ENCODE results near the gene RFLNA. TPM values are rescaled to one million over a fixed set of nuclear protein-coding genes. Genes with fewer than 3 reads are reported as not detected.

RFLNA gene
- total and polyA plus RNA-seq, 5 donors from 2014 or later, result not detected

DNA sequence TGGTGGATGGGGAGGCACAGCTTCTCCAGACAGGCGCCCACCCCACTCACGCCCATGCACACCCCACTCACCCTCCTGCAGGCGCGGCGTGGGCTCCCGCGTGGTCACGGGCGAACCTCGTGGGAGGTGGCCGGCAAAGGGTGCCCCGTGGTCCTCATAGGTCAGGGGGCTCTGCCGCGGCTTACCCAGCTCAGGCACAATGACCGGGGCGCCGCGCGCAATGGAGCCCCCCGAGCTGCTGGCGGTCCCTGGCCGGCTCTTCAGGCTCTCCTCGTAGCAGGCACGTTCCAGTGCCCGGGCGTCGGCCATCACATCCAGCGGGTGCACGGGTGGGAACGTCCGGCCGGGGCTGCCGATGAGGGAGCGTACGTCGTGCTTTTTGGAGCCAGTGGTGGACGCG, 49.6 kb downstream of the RFLNA start:
- Mint-ChIP-seq H3K4me3 (no peak overlapping the region), H3K27me3 (no peaks in the 10 kb centered on the region), H3K4me1 (peaks cover 0 to 2% (median 0%) of the 10 kb centered on the region in 4 donors), H3K36me3 (peaks cover 30% of the 10 kb centered on the region), H3K27ac (no peak overlapping the region), H3K9me3 (no peaks in the 10 kb centered on the region)
- Histone ChIP-seq H3K27ac (ENCODE audit: insufficient read depth, low read length, poor library complexity, severe bottlenecking) (no peak overlapping the region), H3K4me3 (ENCODE audit: low read depth, low read length) (no peak overlapping the region), H3K36me3 (ENCODE audit: control insufficient read depth, insufficient read depth, low read length) (peaks cover 66% of the 10 kb centered on the region), H3K9me3 (ENCODE audit: control insufficient read depth in 2 of 2, low read length in 2 of 2) (no peaks in the 10 kb centered on the region), H3K4me1 (ENCODE audit: control insufficient read depth, insufficient read depth, low read length, poor library complexity, severe bottlenecking) (no peaks in the 10 kb centered on the region), H3K27me3 (ENCODE audit: control insufficient read depth, insufficient read depth, low read length) (no peaks in the 10 kb centered on the region)
- DNase-seq (no peak), ATAC-seq (ENCODE audit: low read depth in 2 of 2) (no peak)

- H3K27me3 ChIP-seq (ENCODE audit: control insufficient read depth, insufficient read depth, low read length), result no peaks in the 10 kb centered on the region
- H3K27ac ChIP-seq (ENCODE audit: insufficient read depth, low read length, poor library complexity, severe bottlenecking), result no peak overlapping the region
- Mint-ChIP-seq H3K9me3 (no peaks in the 10 kb centered on the region), H3K4me3 (no peak overlapping the region), H3K27ac (no peak overlapping the region), H3K27me3 (no peaks in the 10 kb centered on the region), H3K36me3 (peaks cover 34% of the 10 kb centered on the region), H3K4me1 (peaks cover 0 to 2% (median 0%) of the 10 kb centered on the region in 4 donors)
- DNase-seq, result no peak
- H3K4me3 ChIP-seq (ENCODE audit: low read depth, low read length), result no peak overlapping the region
- ATAC-seq (ENCODE audit: low read depth in 2 of 2), result no peak
- no peaks in the 10 kb centered on the region for H3K4me1 ChIP-seq (ENCODE audit: control insufficient read depth, insufficient read depth, low read length, poor library complexity, severe bottlenecking)
- peaks cover 73% of the 10 kb centered on the region for H3K36me3 ChIP-seq (ENCODE audit: control insufficient read depth, insufficient read depth, low read length)
- no peaks in the 10 kb centered on the region for H3K9me3 ChIP-seq (ENCODE audit: control insufficient read depth in 2 of 2, low read length in 2 of 2)
Observed at GRCh38 chr12:124345795-124346194, 50.9 kb downstream of the RFLNA start.

GRCh38 chr12:124346425-124347168, 51.7 kb downstream of the RFLNA start:
- DNase-seq (no peak), ATAC-seq (ENCODE audit: low read depth in 2 of 2) (no peak)
- Mint-ChIP-seq H3K36me3 (peaks cover 33% of the 10 kb centered on the region), H3K9me3 (no peaks in the 10 kb centered on the region), H3K4me3 (no peak overlapping the region), H3K4me1 (peaks cover 0 to 2% (median 0%) of the 10 kb centered on the region in 4 donors), H3K27me3 (no peaks in the 10 kb centered on the region), H3K27ac (no peak overlapping the region)
- H3K27ac ChIP-seq (ENCODE audit: insufficient read depth, low read length, poor library complexity, severe bottlenecking), result no peak overlapping the region
- peaks cover 73% of the 10 kb centered on the region for H3K36me3 ChIP-seq (ENCODE audit: control insufficient read depth, insufficient read depth, low read length)
- no peaks in the 10 kb centered on the region for H3K9me3 ChIP-seq (ENCODE audit: control insufficient read depth in 2 of 2, low read length in 2 of 2)
- no peaks in the 10 kb centered on the region for H3K27me3 ChIP-seq (ENCODE audit: control insufficient read depth, insufficient read depth, low read length)
- H3K4me1 ChIP-seq (ENCODE audit: control insufficient read depth, insufficient read depth, low read length, poor library complexity, severe bottlenecking), result no peaks in the 10 kb centered on the region
- no peak overlapping the region for H3K4me3 ChIP-seq (ENCODE audit: low read depth, low read length)

GRCh38 chr12:124347335-124347734, 52.4 kb downstream of the RFLNA start:
- H3K36me3 ChIP-seq (ENCODE audit: control insufficient read depth, insufficient read depth, low read length), result peaks cover 71% of the 10 kb centered on the region

GRCh38 chr12:124347805-124348658, 53.1 kb downstream of the RFLNA start:
- no peak overlapping the region for H3K27ac ChIP-seq (ENCODE audit: insufficient read depth, low read length, poor library complexity, severe bottlenecking)
- no peaks in the 10 kb centered on the region for H3K9me3 ChIP-seq (ENCODE audit: control insufficient read depth in 2 of 2, low read length in 2 of 2)
- H3K4me3 Mint-ChIP-seq, result no peak overlapping the region
- no peaks in the 10 kb centered on the region for H3K9me3 Mint-ChIP-seq
- peaks cover 32% of the 10 kb centered on the region for H3K36me3 Mint-ChIP-seq
- peak in 1 of 3 donors; percentile 22 for DNase-seq
- no peaks in the 10 kb centered on the region for H3K27me3 ChIP-seq (ENCODE audit: control insufficient read depth, insufficient read depth, low read length)
- no peak overlapping the region for H3K27ac Mint-ChIP-seq
- H3K36me3 ChIP-seq (ENCODE audit: control insufficient read depth, insufficient read depth, low read length), result peaks cover 72% of the 10 kb centered on the region
- H3K27me3 Mint-ChIP-seq, result no peaks in the 10 kb centered on the region
- peaks cover 0 to 2% (median 0%) of the 10 kb centered on the region in 4 donors for H3K4me1 Mint-ChIP-seq
- ATAC-seq (ENCODE audit: low read depth in 2 of 2), result no peak
- no peaks in the 10 kb centered on the region for H3K4me1 ChIP-seq (ENCODE audit: control insufficient read depth, insufficient read depth, low read length, poor library complexity, severe bottlenecking)
- H3K4me3 ChIP-seq (ENCODE audit: low read depth, low read length), result no peak overlapping the region

More at GRCh38 chr12:124347335-124347734, 52.4 kb downstream of the RFLNA start:
- ATAC-seq (ENCODE audit: low read depth in 2 of 2) (no peak), DNase-seq (no peak)
- H3K4me3 Mint-ChIP-seq, result no peak overlapping the region
- H3K27ac ChIP-seq (ENCODE audit: insufficient read depth, low read length, poor library complexity, severe bottlenecking), result no peak overlapping the region
- H3K27me3 Mint-ChIP-seq, result no peaks in the 10 kb centered on the region
- no peaks in the 10 kb centered on the region for H3K4me1 ChIP-seq (ENCODE audit: control insufficient read depth, insufficient read depth, low read length, poor library complexity, severe bottlenecking)
- H3K27ac Mint-ChIP-seq, result no peak overlapping the region
- no peaks in the 10 kb centered on the region for H3K27me3 ChIP-seq (ENCODE audit: control insufficient read depth, insufficient read depth, low read length)
- peaks cover 0 to 2% (median 0%) of the 10 kb centered on the region in 4 donors for H3K4me1 Mint-ChIP-seq
- H3K4me3 ChIP-seq (ENCODE audit: low read depth, low read length), result no peak overlapping the region
- peaks cover 33% of the 10 kb centered on the region for H3K36me3 Mint-ChIP-seq
- H3K9me3 ChIP-seq (ENCODE audit: control insufficient read depth in 2 of 2, low read length in 2 of 2), result no peaks in the 10 kb centered on the region
- no peaks in the 10 kb centered on the region for H3K9me3 Mint-ChIP-seq

DNA sequence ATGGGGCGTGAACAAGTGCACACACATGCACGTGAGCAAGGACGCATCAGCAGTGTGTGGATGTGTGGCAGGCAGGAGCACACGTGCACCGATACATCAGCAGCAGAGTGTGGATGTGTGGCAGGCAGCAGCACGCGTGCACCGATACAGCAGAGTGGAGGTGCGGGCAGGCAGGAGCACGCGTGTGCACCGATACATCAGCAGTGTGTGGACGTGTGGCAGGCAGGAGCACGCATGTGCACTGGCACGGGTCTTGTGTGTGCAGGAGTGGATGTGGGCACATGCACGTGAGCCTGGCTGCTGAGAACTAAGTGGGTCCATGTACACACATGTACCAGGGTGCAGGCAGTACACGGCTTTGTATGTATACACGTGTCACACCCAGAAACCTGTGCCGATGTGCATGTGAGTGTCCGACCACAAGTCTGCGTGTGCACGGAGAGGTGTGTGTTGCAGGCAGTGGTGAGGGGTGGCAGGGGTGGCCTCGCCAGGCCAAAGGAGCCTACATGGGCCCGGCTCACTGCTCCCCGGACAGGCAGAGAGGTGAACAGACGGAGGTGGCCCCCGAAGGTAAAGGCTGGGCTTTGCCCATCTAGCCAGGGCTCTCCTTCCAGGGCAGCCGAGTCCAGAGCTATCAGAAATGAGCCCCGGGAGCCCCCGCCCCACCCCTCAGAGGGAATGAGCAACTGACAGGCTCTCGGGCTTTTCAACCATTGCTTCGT, 53.9 kb downstream of the RFLNA start:
- Mint-ChIP-seq H3K4me3 (no peak overlapping the region), H3K27me3 (no peaks in the 10 kb centered on the region)

DNA sequence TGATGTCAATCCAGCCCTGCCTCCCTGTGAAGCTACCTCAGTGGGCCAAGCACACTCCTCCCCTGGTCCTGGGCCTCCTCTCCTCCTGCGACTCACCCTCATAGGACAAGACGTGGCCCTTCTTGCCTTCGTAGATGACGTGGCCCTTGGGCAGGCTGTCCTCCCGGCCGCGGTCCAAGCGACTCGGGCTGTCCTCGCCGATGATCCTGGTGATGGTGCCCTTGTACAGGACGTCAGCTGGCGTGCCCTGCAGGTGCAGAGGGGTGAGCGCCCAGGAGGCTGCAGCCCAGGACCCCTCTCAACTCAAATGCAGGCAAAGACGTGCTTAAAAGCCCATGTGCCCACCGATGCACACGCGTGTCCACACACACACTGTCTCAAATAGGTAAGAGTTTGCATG, 55.6 kb downstream of the RFLNA start:
- H3K9me3 ChIP-seq (ENCODE audit: control insufficient read depth in 2 of 2, low read length in 2 of 2), result no peaks in the 10 kb centered on the region
- H3K4me3 ChIP-seq (ENCODE audit: low read depth, low read length), result no peak overlapping the region
- no peaks in the 10 kb centered on the region for H3K27me3 ChIP-seq (ENCODE audit: control insufficient read depth, insufficient read depth, low read length)
- Mint-ChIP-seq H3K4me1 (no peaks in the 10 kb centered on the region), H3K36me3 (peaks cover 24% of the 10 kb centered on the region), H3K9me3 (no peaks in the 10 kb centered on the region), H3K4me3 (no peak overlapping the region), H3K27ac (no peak overlapping the region), H3K27me3 (no peaks in the 10 kb centered on the region)
- no peaks in the 10 kb centered on the region for H3K4me1 ChIP-seq (ENCODE audit: control insufficient read depth, insufficient read depth, low read length, poor library complexity, severe bottlenecking)
- H3K36me3 ChIP-seq (ENCODE audit: control insufficient read depth, insufficient read depth, low read length), result peaks cover 68% of the 10 kb centered on the region
- no peak overlapping the region for H3K27ac ChIP-seq (ENCODE audit: insufficient read depth, low read length, poor library complexity, severe bottlenecking)
- DNase-seq (no peak), ATAC-seq (ENCODE audit: low read depth in 2 of 2) (no peak)

More for the DNA sequence above, 53.9 kb downstream of the RFLNA start:
- Histone ChIP-seq H3K27me3 (ENCODE audit: control insufficient read depth, insufficient read depth, low read length) (no peaks in the 10 kb centered on the region), H3K27ac (ENCODE audit: insufficient read depth, low read length, poor library complexity, severe bottlenecking) (no peak overlapping the region), H3K9me3 (ENCODE audit: control insufficient read depth in 2 of 2, low read length in 2 of 2) (no peaks in the 10 kb centered on the region), H3K36me3 (ENCODE audit: control insufficient read depth, insufficient read depth, low read length) (peaks cover 74% of the 10 kb centered on the region), H3K4me1 (ENCODE audit: control insufficient read depth, insufficient read depth, low read length, poor library complexity, severe bottlenecking) (no peaks in the 10 kb centered on the region), H3K4me3 (ENCODE audit: low read depth, low read length) (no peak overlapping the region)
- Mint-ChIP-seq H3K4me1 (peaks cover 0 to 2% (median 0%) of the 10 kb centered on the region in 4 donors), H3K27ac (no peak overlapping the region), H3K9me3 (no peaks in the 10 kb centered on the region), H3K36me3 (peaks cover 30% of the 10 kb centered on the region)
- DNase-seq (no peak), ATAC-seq (ENCODE audit: low read depth in 2 of 2) (no peak)
